IPS DF 6.9 (cell line): ENCODE data around the gene SIX4.

Source experiments
- DNase-seq: peaks from one replicate; pipeline ENCODE4 v3.0.0-alpha.2; 2013; ENCODE audit warnings: low read depth, low spot score
- H3K27ac ChIP-seq: one replicate; pipeline ENCODE4 v1.5.1; 2013; ENCODE audit warnings: low read length, control low read depth
- H3K27me3 ChIP-seq: 2 replicates; pipeline ENCODE4 v1.6.1; 2013; ENCODE audit warnings: mild to moderate bottlenecking, low read length; ENCODE audit not compliant: control insufficient read depth, insufficient read depth
- H3K36me3 ChIP-seq: 2 replicates; pipeline ENCODE4 v1.6.1; 2013; ENCODE audit warnings: low read length; ENCODE audit not compliant: control insufficient read depth, insufficient read depth
- H3K4me1 ChIP-seq: 2 replicates; pipeline ENCODE4 v1.6.1; 2013; ENCODE audit warnings: low read length; ENCODE audit not compliant: control insufficient read depth, insufficient read depth
- H3K4me3 ChIP-seq: 2 replicates; pipeline ENCODE4 v1.5.1; 2013; ENCODE audit warnings: mild to moderate bottlenecking, low read length
- H3K9me3 ChIP-seq: 2 replicates; pipeline ENCODE4 v1.6.1; 2013; ENCODE audit warnings: low read length, inconsistent platforms; ENCODE audit not compliant: control insufficient read depth, insufficient read depth
- WGBS: extraction: QIAGEN DNeasy Blood & Tissue Kit; methylation state at CpG from one replicate; pipeline ENCODE4 v1.1.7; 2013; ENCODE audit warnings: mixed read lengths, missing lambda C conversion rate; ENCODE audit not compliant: insufficient read length, insufficient coverage; 5-methylcytosine and 5-hydroxymethylcytosine counted together

Gene SIX4

GRCh38 chr14:60721326-60722106 is 2.6 kb downstream of the SIX4 start:
- no peak for DNase-seq
- peaks cover 2% of the 10 kb centered on the region; the same call in 1 of the 2 replicates for H3K4me1 ChIP-seq
- H3K27me3 ChIP-seq, result no peaks in the 10 kb centered on the region
- peak overlapping the region; percentile 88 for H3K4me3 ChIP-seq
- H3K9me3 ChIP-seq, result no peaks in the 10 kb centered on the region
- no peak overlapping the region for H3K27ac ChIP-seq
- peaks cover 6% of the 10 kb centered on the region for H3K36me3 ChIP-seq
- no CpG with 5 or more reads among the region's 70 CpGs for WGBS

- no peak overlapping the region for H3K27ac ChIP-seq
- peaks cover 6% of the 10 kb centered on the region for H3K36me3 ChIP-seq
- WGBS, result no CpG with 5 or more reads among the region's 4 CpGs
- DNase-seq, result no peak
- peak overlapping the region; percentile 88; the same call in 1 of the 2 replicates for H3K4me3 ChIP-seq
- no peaks in the 10 kb centered on the region for H3K27me3 ChIP-seq
- H3K4me1 ChIP-seq, result peaks cover 2% of the 10 kb centered on the region; the same call in 1 of the 2 replicates
- no peaks in the 10 kb centered on the region for H3K9me3 ChIP-seq
Observed at GRCh38 chr14:60720962-60721325, 3.2 kb downstream of the SIX4 start.

- Histone ChIP-seq H3K27me3 (no peaks in the 10 kb centered on the region), H3K27ac (no peak overlapping the region), H3K4me3 (no peak overlapping the region), H3K4me1 (peaks cover 2% of the 10 kb centered on the region; the same call in 1 of the 2 replicates), H3K9me3 (no peaks in the 10 kb centered on the region), H3K36me3 (peaks cover 6% of the 10 kb centered on the region)
- DNase-seq, result no peak
- WGBS, result no CpG with 5 or more reads among the region's 1 CpG
Observed at GRCh38 chr14:60720391-60720790, 3.8 kb downstream of the SIX4 start.

GRCh38 chr14:60713513-60713912 is 10.6 kb downstream of the SIX4 start:
- no peak overlapping the region for H3K4me3 ChIP-seq
- H3K27me3 ChIP-seq, result no peaks in the 10 kb centered on the region
- H3K36me3 ChIP-seq, result peaks cover 5% of the 10 kb centered on the region; the same call in 1 of the 2 replicates
- H3K9me3 ChIP-seq, result no peaks in the 10 kb centered on the region
- H3K27ac ChIP-seq, result no peak overlapping the region
- no peak for DNase-seq
- no peaks in the 10 kb centered on the region for H3K4me1 ChIP-seq
- WGBS, result no CpG with 5 or more reads among the region's 6 CpGs

- Histone ChIP-seq H3K27me3 (no peaks in the 10 kb centered on the region), H3K27ac (no peak overlapping the region)
Observed at GRCh38 chr14:60710494-60710893, 13.7 kb downstream of the SIX4 start.

GRCh38 chr14:60707858-60708257 is 16.3 kb downstream of the SIX4 start:
- Histone ChIP-seq H3K27me3 (no peaks in the 10 kb centered on the region), H3K9me3 (no peaks in the 10 kb centered on the region), H3K27ac (no peak overlapping the region), H3K4me1 (no peaks in the 10 kb centered on the region), H3K36me3 (no peaks in the 10 kb centered on the region), H3K4me3 (no peak overlapping the region)
- no peak for DNase-seq
- no CpG with 5 or more reads among the region's 3 CpGs for WGBS

More at GRCh38 chr14:60710494-60710893, 13.7 kb downstream of the SIX4 start:
- Histone ChIP-seq H3K36me3 (peaks cover 5% of the 10 kb centered on the region; the same call in 1 of the 2 replicates), H3K4me1 (no peaks in the 10 kb centered on the region), H3K4me3 (no peak overlapping the region), H3K9me3 (no peaks in the 10 kb centered on the region)
- DNase-seq, result no peak

GRCh38 chr14:60705100-60705499 is 19.1 kb downstream of the SIX4 start:
- H3K9me3 ChIP-seq, result no peaks in the 10 kb centered on the region
- no peaks in the 10 kb centered on the region for H3K36me3 ChIP-seq
- H3K4me1 ChIP-seq, result no peaks in the 10 kb centered on the region
- no peak overlapping the region for H3K27ac ChIP-seq
- DNase-seq, result no peak
- no peaks in the 10 kb centered on the region for H3K27me3 ChIP-seq
- no peak overlapping the region for H3K4me3 ChIP-seq

GRCh38 chr14:60700598-60700997 is 23.6 kb downstream of the SIX4 start:
- H3K27me3 ChIP-seq, result no peaks in the 10 kb centered on the region
- no peak for DNase-seq
- whole genome bisulfite sequencing, result no CpG with 5 or more reads among the region's 3 CpGs

GRCh38 chr14:60695327-60695726 is 28.8 kb downstream of the SIX4 start:
- no peak for DNase-seq
- H3K27ac ChIP-seq, result no peak overlapping the region
- no peaks in the 10 kb centered on the region for H3K27me3 ChIP-seq
- no peak overlapping the region for H3K4me3 ChIP-seq
- no peaks in the 10 kb centered on the region for H3K9me3 ChIP-seq
- no peaks in the 10 kb centered on the region for H3K36me3 ChIP-seq
- WGBS, result no CpG with 5 or more reads among the region's 4 CpGs
- H3K4me1 ChIP-seq, result no peaks in the 10 kb centered on the region

More at GRCh38 chr14:60700598-60700997, 23.6 kb downstream of the SIX4 start:
- no peaks in the 10 kb centered on the region for H3K9me3 ChIP-seq
- H3K4me1 ChIP-seq, result no peaks in the 10 kb centered on the region
- H3K4me3 ChIP-seq, result no peak overlapping the region
- no peaks in the 10 kb centered on the region for H3K36me3 ChIP-seq
- H3K27ac ChIP-seq, result no peak overlapping the region

GRCh38 chr14:60691383-60692113 is 32.6 kb downstream of the SIX4 start:
- H3K9me3 ChIP-seq, result no peaks in the 10 kb centered on the region
- no peak overlapping the region for H3K27ac ChIP-seq
- H3K4me3 ChIP-seq, result no peak overlapping the region
- H3K27me3 ChIP-seq, result no peaks in the 10 kb centered on the region
- H3K4me1 ChIP-seq, result no peaks in the 10 kb centered on the region
- no peaks in the 10 kb centered on the region for H3K36me3 ChIP-seq
- no CpG with 5 or more reads among the region's 3 CpGs for WGBS
- DNase-seq, result no peak
